PC-3 (cell line): Measurements from ENCODE around the gene MED19. TPM values are rescaled to one million over a fixed set of nuclear protein-coding genes. Genes with fewer than 3 reads are reported as not detected.
A peak's percentile ranks its signal among the peaks of the same experiment; 100 is the strongest.

Experiments used
- ATAC-seq: fragments of 200-7000 bp; cut with Tn5 transposase; 2 replicates; pipeline ENCODE4 v1.9.1; 2020; ENCODE audit warnings: mild to moderate bottlenecking, moderate library complexity
- Bru-seq: library from RNA; stranded (reverse); fragments of 400-500 nt; gene quantifications from one replicate; lab custom pipeline; 2021; lab: Mats Ljungman, UMichigan
- BruChase-seq, 2 experiments: library from RNA; stranded (reverse); fragments of 400-500 nt; gene quantifications; one replicate each; lab custom pipeline; 2021; lab: Mats Ljungman, UMichigan
- BruUV-seq: library from RNA; stranded (reverse); fragments of 400-500 nt; replicated peaks from 2 replicates; lab custom pipeline; 2021; lab: Mats Ljungman, UMichigan
- CTCF ChIA-PET: fragments of 300-600 bp; sonication (Branson Sonifier 250); formaldehyde crosslinking; loops from one replicate; lab custom pipeline; 2022; ENCODE audit warnings: antibody characterized with exemption; lab: Charles Lee
- POLR2A ChIA-PET: fragments of 300-600 bp; sonication (Branson Sonifier 250); formaldehyde crosslinking; loops from one replicate; lab custom pipeline; 2022; ENCODE audit warnings: antibody characterized with exemption; ENCODE audit not compliant: unreplicated experiment; lab: Charles Lee
- DNase-seq: peaks from one replicate; pipeline ENCODE4 v3.0.0-alpha.2; 2015
- H2AFZ ChIP-seq: fragments of 300-600 bp; sonication (generic); 2 replicates; pipeline ENCODE4 v1.6.0; 2016; ENCODE audit warnings: antibody characterized with exemption, low read length
- H3F3A ChIP-seq: fragments of 300-600 bp; sonication (generic); one replicate; pipeline ENCODE4 v1.6.0; 2017; ENCODE audit warnings: antibody characterized with exemption, low read length, control low read depth, mild to moderate bottlenecking; ENCODE audit not compliant: unreplicated experiment
- H3K27ac ChIP-seq: fragments of 300-600 bp; sonication (generic); 2 replicates; pipeline ENCODE4 v1.5.1; 2016; ENCODE audit warnings: mild to moderate bottlenecking, low read length
- H3K27me3 ChIP-seq: fragments of 300-600 bp; sonication (generic); 2 replicates; pipeline ENCODE4 v1.6.1; 2016; ENCODE audit warnings: low read length, mixed read lengths
- H3K36me3 ChIP-seq: fragments of 300-600 bp; sonication (generic); 2 replicates; pipeline ENCODE4 v1.6.1; 2016; ENCODE audit warnings: low read depth, mixed run types, low read length, mixed read lengths
- H3K4me1 ChIP-seq: fragments of 300-600 bp; sonication (generic); 2 replicates; pipeline ENCODE4 v1.5.1; 2016; ENCODE audit warnings: low read length; ENCODE audit not compliant: insufficient read depth
- H3K4me2 ChIP-seq: fragments of 300-600 bp; sonication (generic); 2 replicates; pipeline ENCODE4 v1.6.0; 2016; ENCODE audit warnings: low read length
- H3K4me3 ChIP-seq: fragments of 300-600 bp; sonication (generic); 2 replicates; pipeline ENCODE4 v1.5.1; 2016; ENCODE audit warnings: mild to moderate bottlenecking, low read length, mixed read lengths
- H3K79me2 ChIP-seq: fragments of 300-600 bp; sonication (generic); 2 replicates; pipeline ENCODE4 v1.6.1; 2017; ENCODE audit warnings: low read length, mixed read lengths
- H3K9ac ChIP-seq: fragments of 300-600 bp; sonication (generic); 2 replicates; pipeline ENCODE4 v1.6.0; 2016; ENCODE audit warnings: mild to moderate bottlenecking, low read length
- H3K9me2 ChIP-seq: fragments of 300-600 bp; sonication (generic); replicated peaks from 2 replicates; pipeline ENCODE4 v1.6.1; 2016; ENCODE audit warnings: mixed run types, low read length, mixed read lengths
- H3K9me3 ChIP-seq: fragments of 300-600 bp; sonication (generic); 2 replicates; pipeline ENCODE4 v1.6.1; 2016; ENCODE audit warnings: low read length, mixed read lengths
- H4K20me1 ChIP-seq: fragments of 300-600 bp; sonication (generic); 2 replicates; pipeline ENCODE4 v1.6.1; 2016; ENCODE audit warnings: low read length, mixed read lengths
- EZH2 ChIP-seq: fragments of 300-600 bp; sonication (generic); IDR thresholded peaks from one replicate; pipeline ENCODE4 v1.6.1; 2017; ENCODE audit warnings: antibody characterized with exemption, mild to moderate bottlenecking, low read length; ENCODE audit not compliant: unreplicated experiment
- EZH2phosphoT487 ChIP-seq: fragments of 300-600 bp; sonication (generic); IDR thresholded peaks from 2 replicates; pipeline ENCODE4 v1.6.1; 2018; ENCODE audit warnings: mild to moderate bottlenecking, antibody characterized with exemption, low read length, borderline replicate concordance
- intact Hi-C: fragments of 100-400 bp; cut with micrococcal nuclease; formaldehyde crosslinking; loops from 2 replicates; pipeline ENCODE4 v1.9.0; 2023
- long read RNA-seq: library from polyadenylated mRNA; unstranded; transcript quantifications from one replicate; pipeline ENCODE4 v2.0.0, GENCODE V29; 2021; ENCODE audit not compliant: unreplicated experiment
- total RNA-seq: library from RNA; depleted of rRNA; stranded (reverse); fragments of >200 nt; gene quantifications from 2 replicates; pipeline ENCODE4 v1.2.3, GENCODE V29; 2014; rRNA removed
- TF ChIP-seq, protein P1 (sequence below): fragments of 300-600 bp; sonication (generic); conservative IDR thresholded peaks from 2 replicates; pipeline ENCODE4 v1.5.1; 2017; ENCODE audit warnings: antibody characterized with exemption, low read depth, mild to moderate bottlenecking, low read length

Gene MED19, protein sequence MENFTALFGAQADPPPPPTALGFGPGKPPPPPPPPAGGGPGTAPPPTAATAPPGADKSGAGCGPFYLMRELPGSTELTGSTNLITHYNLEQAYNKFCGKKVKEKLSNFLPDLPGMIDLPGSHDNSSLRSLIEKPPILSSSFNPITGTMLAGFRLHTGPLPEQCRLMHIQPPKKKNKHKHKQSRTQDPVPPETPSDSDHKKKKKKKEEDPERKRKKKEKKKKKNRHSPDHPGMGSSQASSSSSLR
- total RNA-seq, result 41.8 and 42.3 TPM in 2 replicates
- Bru-seq, nascent RNA, result percentile 84 among the genes with signal in this experiment
- BruChase-seq, experiment 1, labeled RNA remaining after a 6-hour chase, result percentile 81 among the genes with signal in this experiment
- BruChase-seq, experiment 2, labeled RNA remaining after a 2-hour chase, result percentile 85 among the genes with signal in this experiment
- long read RNA-seq, transcript MED19-203 (3 exons, 1,088 nt), result minor isoform, 5 of 119 reads
- long read RNA-seq, transcript MED19-202 (5 exons, 1,203 nt), result major isoform, 76 of 119 reads
- long read RNA-seq, partial matches to known transcripts, result 28 of 119 reads
- long read RNA-seq, other reads (novel, unspliced or antisense), result 4 of 119 reads

DNA sequence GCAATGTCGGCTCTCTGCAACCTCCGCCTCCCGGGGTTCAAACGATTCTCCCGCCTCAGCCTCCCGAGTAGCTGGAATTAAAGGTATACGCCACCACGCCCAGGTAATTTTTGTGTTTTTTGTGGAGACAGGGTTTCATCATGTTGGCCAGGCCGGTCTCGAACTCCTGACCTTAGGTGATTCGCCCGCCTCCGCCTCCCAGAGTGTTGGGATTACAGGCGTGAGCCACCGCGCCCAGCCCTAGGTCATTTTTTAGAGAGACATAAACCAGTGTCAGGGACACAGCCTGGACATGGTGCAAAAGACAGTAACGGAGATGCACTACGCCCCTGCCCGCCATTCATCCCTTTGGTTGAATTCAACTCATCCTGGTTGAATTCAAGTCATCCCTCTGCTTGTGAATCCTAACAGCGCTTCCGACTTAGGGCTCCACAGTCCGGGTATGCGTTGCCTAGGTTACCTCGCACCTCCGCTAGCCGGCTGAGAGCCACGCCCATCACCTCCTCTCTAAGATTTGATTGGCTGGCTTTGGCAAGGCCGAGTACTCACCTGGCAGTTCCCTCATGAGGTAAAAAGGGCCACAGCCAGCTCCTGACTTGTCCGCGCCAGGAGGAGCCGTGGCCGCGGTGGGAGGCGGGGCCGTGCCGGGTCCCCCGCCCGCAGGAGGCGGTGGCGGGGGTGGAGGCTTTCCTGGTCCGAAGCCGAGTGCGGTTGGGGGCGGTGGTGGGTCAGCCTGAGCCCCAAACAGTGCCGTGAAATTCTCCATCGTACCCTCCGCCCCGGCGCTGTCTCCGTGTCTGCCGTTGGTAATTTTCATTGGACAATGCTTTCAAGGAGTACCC is at the start of gene MED19:
Gene MED19 (minus strand): TSS at position 802 of the 842 bp plus-strand sequence. CDS start 36 bp downstream, at position 766.
- Histone ChIP-seq H2AFZ (peak within 1 kb of the TSS; percentile 77), H3K4me3 (peak within 1 kb of the TSS; percentile 99), H3K9ac (peak within 1 kb of the TSS; percentile 96), H3K9me3 (no peaks in the 10 kb centered on the region), H3F3A (no peaks in the 10 kb centered on the region), H3K4me2 (peak within 1 kb of the TSS; percentile 98), H3K4me1 (peaks cover 24% of the 10 kb centered on the region), H3K79me2 (peaks cover 68% of the 10 kb centered on the region), H3K27ac (peak within 1 kb of the TSS; percentile 75), H4K20me1 (peaks cover 13% of the 10 kb centered on the region), H3K27me3 (no peaks in the 10 kb centered on the region), H3K9me2 (no peaks in the 10 kb centered on the region), H3K36me3 (peaks cover 4% of the 10 kb centered on the region; the same call in 1 of the 2 replicates)
- TF ChIP-seq EZH2, result no peak
- TF ChIP-seq EZH2phosphoT487, result no peak
- TF ChIP-seq, protein P1, sequence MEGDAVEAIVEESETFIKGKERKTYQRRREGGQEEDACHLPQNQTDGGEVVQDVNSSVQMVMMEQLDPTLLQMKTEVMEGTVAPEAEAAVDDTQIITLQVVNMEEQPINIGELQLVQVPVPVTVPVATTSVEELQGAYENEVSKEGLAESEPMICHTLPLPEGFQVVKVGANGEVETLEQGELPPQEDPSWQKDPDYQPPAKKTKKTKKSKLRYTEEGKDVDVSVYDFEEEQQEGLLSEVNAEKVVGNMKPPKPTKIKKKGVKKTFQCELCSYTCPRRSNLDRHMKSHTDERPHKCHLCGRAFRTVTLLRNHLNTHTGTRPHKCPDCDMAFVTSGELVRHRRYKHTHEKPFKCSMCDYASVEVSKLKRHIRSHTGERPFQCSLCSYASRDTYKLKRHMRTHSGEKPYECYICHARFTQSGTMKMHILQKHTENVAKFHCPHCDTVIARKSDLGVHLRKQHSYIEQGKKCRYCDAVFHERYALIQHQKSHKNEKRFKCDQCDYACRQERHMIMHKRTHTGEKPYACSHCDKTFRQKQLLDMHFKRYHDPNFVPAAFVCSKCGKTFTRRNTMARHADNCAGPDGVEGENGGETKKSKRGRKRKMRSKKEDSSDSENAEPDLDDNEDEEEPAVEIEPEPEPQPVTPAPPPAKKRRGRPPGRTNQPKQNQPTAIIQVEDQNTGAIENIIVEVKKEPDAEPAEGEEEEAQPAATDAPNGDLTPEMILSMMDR, result no peak
- ChIA-PET POLR2A (interaction anchor here (0.7 to 1.0 kb wide), 5 partner anchors 13 to 683 kb away, joined by 3 to 38 read pairs (median 4); partner anchors contain the start of gene CTNND1), CTCF (interaction anchor here (0.5 to 1.0 kb wide), 3 partner anchors 41 to 89 kb away, joined by 4 to 5 read pairs (median 5); no protein-coding TSS in a partner anchor)
- ATAC-seq (peak; percentile 72), DNase-seq (peak; percentile 98)
- BruUV-seq, result TSS peak; percentile 63
- intact Hi-C loops, result loop anchor here (1.0 kb wide), 7 partner anchors 30 to 867 kb away; partner anchors contain the start of genes CLP1, SELENOH and TIMM10

DNA sequence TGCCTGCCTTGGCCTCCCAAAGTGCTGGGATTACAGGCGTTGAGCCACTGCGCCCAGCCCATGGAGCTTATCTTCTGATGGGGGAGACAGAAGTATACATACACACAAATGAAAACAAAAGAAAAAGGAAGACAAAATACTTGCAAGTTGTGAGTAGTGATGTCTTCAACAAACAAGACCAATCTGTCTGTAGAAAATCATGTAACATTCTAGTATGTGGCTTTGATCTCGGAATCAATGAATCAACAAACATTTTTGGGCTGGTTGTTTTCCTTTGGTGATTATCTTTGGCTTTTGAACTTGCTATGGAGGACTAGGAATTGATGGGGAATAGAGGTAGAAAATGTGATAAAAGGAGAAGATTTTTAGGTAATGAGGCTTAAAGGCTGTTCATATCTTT is 46.2 kb upstream of the MED19 start:
- TF ChIP-seq EZH2, result no peak
- TF ChIP-seq, protein P1, result no peak
- TF ChIP-seq EZH2phosphoT487, result no peak
- Histone ChIP-seq H3F3A (no peaks in the 10 kb centered on the region), H3K9me3 (no peaks in the 10 kb centered on the region), H2AFZ (no peak overlapping the region), H3K4me1 (peaks cover 4% of the 10 kb centered on the region; the same call in 1 of the 2 replicates), H3K27me3 (no peaks in the 10 kb centered on the region), H3K9me2 (no peaks in the 10 kb centered on the region), H3K4me3 (no peak overlapping the region), H3K27ac (no peak overlapping the region), H3K4me2 (no peak overlapping the region), H3K36me3 (no peaks in the 10 kb centered on the region), H3K9ac (no peak overlapping the region), H3K79me2 (peaks cover 16% of the 10 kb centered on the region), H4K20me1 (peaks cover 8% of the 10 kb centered on the region; the same call in 1 of the 2 replicates)
- intact Hi-C loops, result no loop called here
- ChIA-PET CTCF (interaction anchor here (2.3 kb wide), 1 partner anchor 43 kb away, joined by 13 read pairs; no protein-coding TSS in a partner anchor), POLR2A (no interaction called here)
- no TSS peak for BruUV-seq
- ATAC-seq (no peak), DNase-seq (no peak)
